Cardiac muscle cell (in vitro differentiated cells and primary cell): Measurements from ENCODE around the gene FAM53B. TPM values are rescaled to one million over a fixed set of nuclear protein-coding genes. Genes with fewer than 3 reads are reported as not detected.
A peak's percentile ranks its signal among the peaks of the same experiment; 100 is the strongest.

Experiments used
- DNase-seq, 2 donors: peaks; one replicate each; pipeline versions ENCODE4 v3.0.0 to v3.0.0-alpha.2; 2010 to 2017; ENCODE audit warnings: low read depth in 1 of 2, low spot score in 1 of 2
- H3K27ac ChIP-seq: fragments of 200-600 bp; sonication (generic); 2 replicates; pipeline ENCODE4 v1.5.1; 2016
- H3K27me3 ChIP-seq: fragments of 200-600 bp; sonication (generic); 2 replicates; pipeline ENCODE4 v1.6.0; 2016; ENCODE audit warnings: control low read depth
- H3K36me3 ChIP-seq: fragments of 200-600 bp; sonication (generic); 2 replicates; pipeline ENCODE4 v1.5.1; 2016; ENCODE audit warnings: control low read depth
- H3K4me1 ChIP-seq: fragments of 200-600 bp; sonication (generic); 2 replicates; pipeline ENCODE4 v1.8.1; 2017; ENCODE audit warnings: low read depth, mild to moderate bottlenecking, mixed run types
- H3K4me3 ChIP-seq: fragments of 200-600 bp; sonication (generic); 2 replicates; pipeline ENCODE4 v1.5.1; 2016; ENCODE audit warnings: mild to moderate bottlenecking
- H3K9me3 ChIP-seq: fragments of 200-600 bp; sonication (generic); 2 replicates; pipeline ENCODE4 v1.5.1; 2017; ENCODE audit warnings: low read depth, mild to moderate bottlenecking, control low read depth
- polyA plus RNA-seq: library from polyadenylated mRNA; unstranded; fragments of >200 nt; fragmentation: Nextera tagmentation; extraction: Ambion mirVana; gene quantifications from 2 replicates; pipeline ENCODE4 v1.2.1, GENCODE V29; 2016
- total RNA-seq: library from RNA; depleted of rRNA; stranded (reverse); fragments of >200 nt; gene quantifications from 2 replicates; pipeline ENCODE4 v1.2.3, GENCODE V29; 2016
- TF ChIP-seq, protein P1 (sequence below): IDR thresholded peaks from 2 replicates; pipeline ENCODE4 v1.5.1; 2012; ENCODE audit warnings: low read depth, mild to moderate bottlenecking, low read length

Gene FAM53B
- total and polyA plus RNA-seq, 2 experiments from 2014 or later = 10.2 to 34.8 TPM

DNA sequence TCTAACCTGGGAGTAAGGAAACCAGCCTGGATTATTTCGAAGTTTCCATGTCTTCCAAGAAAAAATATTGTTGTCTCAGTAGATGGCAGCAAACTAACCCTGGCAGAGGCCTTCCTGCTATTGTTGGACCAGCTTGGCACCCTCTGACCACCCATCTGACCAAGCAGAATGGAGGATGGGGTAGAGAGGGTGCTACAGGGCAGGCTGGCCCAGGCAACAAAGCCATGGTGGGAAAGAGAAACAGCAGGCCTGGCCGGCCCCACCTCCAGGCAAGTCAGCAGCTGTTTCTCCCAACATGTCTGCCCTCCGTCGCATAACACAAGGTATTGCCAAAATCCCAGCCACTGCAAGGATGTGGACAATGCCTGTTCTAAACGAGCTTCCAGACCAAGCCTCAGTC, 95.0 kb downstream of the FAM53B start:
- DNase-seq = no peak
- Histone ChIP-seq H3K27me3 (no peaks in the 10 kb centered on the region), H3K4me3 (no peak overlapping the region), H3K4me1 (peaks cover 17% of the 10 kb centered on the region), H3K9me3 (no peaks in the 10 kb centered on the region), H3K27ac (peak overlapping the region; percentile 67), H3K36me3 (no peaks in the 10 kb centered on the region)
- TF ChIP-seq, protein P1, sequence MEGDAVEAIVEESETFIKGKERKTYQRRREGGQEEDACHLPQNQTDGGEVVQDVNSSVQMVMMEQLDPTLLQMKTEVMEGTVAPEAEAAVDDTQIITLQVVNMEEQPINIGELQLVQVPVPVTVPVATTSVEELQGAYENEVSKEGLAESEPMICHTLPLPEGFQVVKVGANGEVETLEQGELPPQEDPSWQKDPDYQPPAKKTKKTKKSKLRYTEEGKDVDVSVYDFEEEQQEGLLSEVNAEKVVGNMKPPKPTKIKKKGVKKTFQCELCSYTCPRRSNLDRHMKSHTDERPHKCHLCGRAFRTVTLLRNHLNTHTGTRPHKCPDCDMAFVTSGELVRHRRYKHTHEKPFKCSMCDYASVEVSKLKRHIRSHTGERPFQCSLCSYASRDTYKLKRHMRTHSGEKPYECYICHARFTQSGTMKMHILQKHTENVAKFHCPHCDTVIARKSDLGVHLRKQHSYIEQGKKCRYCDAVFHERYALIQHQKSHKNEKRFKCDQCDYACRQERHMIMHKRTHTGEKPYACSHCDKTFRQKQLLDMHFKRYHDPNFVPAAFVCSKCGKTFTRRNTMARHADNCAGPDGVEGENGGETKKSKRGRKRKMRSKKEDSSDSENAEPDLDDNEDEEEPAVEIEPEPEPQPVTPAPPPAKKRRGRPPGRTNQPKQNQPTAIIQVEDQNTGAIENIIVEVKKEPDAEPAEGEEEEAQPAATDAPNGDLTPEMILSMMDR = no peak

DNA sequence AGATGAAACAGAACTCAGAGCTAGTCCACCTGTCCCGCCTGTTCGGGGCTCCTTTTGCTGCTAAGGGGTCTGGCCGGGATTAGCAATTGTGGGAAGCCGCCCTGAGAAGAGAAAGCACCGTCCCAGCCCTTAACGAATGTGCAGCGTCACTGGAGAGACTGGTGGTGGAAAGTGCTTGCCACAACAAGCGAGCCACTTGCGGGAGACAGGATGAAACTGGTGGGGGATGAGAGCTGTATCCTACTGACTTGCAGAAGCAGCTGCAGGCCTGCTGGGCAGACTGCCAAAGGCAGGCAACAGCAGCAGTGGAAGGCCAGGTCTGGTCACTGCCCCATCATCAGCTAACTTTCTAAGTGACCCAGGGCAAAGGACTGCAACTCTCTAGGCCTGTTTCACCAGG, 95.4 kb downstream of the FAM53B start:
- Histone ChIP-seq H3K4me3 (no peak overlapping the region), H3K27ac (peak overlapping the region; percentile 67), H3K9me3 (no peaks in the 10 kb centered on the region), H3K27me3 (no peaks in the 10 kb centered on the region), H3K36me3 (no peaks in the 10 kb centered on the region), H3K4me1 (peaks cover 17% of the 10 kb centered on the region)
- DNase-seq = peak; percentile 76 to 90
- TF ChIP-seq, protein P1 = no peak

DNA sequence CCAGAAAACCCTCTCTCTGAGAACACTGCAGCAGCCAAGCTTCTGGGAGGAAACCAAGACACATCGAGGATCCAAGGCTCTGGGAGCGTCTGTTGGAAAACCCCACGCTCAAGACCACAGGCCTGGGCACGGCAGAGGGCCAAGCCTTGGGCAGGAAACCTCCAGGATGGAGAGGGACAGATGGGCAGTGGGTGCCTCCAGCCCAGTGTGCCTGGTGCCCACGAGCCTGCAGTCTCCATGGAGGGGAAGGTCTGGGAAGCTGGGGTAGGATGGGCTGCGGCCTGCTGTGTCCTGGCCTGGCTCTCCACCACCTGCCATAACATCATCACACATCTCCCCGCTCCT, 96.1 kb downstream of the FAM53B start:
- peak overlapping the region; percentile 49 for H3K27ac ChIP-seq
- H3K4me1 ChIP-seq = peaks cover 17% of the 10 kb centered on the region

DNA sequence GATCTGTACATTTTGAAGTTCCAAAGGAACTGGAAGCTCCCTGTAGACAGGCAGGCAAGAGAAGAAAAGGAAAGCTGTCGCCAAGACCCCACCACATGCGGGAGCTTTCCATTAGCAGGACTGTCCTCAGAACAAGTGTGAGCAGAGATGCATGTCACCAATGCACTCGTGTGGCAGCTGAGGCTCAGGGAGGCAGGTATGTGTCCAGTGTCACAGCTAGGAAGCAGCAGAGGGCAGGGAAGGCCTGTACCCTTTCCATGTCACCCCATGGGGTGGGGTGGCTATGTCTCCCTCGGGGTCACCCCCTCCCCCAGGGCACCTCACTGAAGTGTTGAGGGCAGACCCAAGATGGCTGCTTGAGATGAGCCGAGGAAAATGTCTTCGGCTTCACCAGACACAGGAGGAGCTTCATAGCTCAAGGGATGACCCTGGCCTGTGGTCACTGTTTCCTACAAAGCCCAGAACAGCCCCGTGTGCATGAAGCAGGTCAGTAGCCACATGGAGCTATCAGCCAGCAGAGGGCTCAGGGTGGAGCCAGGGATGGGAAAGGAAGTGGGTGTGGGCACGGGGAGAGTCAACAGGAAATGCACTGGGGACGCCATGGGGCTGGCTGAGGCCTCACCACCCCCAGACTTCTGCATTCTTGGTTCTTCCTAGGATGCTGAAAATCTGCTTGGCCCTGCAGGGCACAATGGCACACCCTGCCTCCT, 96.6 kb downstream of the FAM53B start:
- H3K27ac ChIP-seq = no peak overlapping the region
- H3K36me3 ChIP-seq = no peaks in the 10 kb centered on the region
- no peak overlapping the region for H3K4me3 ChIP-seq
- TF ChIP-seq, protein P1 = peak; percentile 39
- H3K27me3 ChIP-seq = no peaks in the 10 kb centered on the region
- no peaks in the 10 kb centered on the region for H3K9me3 ChIP-seq
- peaks cover 17% of the 10 kb centered on the region for H3K4me1 ChIP-seq
- peak in 1 of 2 donors; percentile 52 for DNase-seq

More for the DNA sequence above, 96.1 kb downstream of the FAM53B start:
- H3K36me3 ChIP-seq = no peaks in the 10 kb centered on the region
- no peaks in the 10 kb centered on the region for H3K9me3 ChIP-seq
- H3K4me3 ChIP-seq = no peak overlapping the region
- H3K27me3 ChIP-seq = no peaks in the 10 kb centered on the region
- TF ChIP-seq, protein P1 = no peak
- no peak for DNase-seq

DNA sequence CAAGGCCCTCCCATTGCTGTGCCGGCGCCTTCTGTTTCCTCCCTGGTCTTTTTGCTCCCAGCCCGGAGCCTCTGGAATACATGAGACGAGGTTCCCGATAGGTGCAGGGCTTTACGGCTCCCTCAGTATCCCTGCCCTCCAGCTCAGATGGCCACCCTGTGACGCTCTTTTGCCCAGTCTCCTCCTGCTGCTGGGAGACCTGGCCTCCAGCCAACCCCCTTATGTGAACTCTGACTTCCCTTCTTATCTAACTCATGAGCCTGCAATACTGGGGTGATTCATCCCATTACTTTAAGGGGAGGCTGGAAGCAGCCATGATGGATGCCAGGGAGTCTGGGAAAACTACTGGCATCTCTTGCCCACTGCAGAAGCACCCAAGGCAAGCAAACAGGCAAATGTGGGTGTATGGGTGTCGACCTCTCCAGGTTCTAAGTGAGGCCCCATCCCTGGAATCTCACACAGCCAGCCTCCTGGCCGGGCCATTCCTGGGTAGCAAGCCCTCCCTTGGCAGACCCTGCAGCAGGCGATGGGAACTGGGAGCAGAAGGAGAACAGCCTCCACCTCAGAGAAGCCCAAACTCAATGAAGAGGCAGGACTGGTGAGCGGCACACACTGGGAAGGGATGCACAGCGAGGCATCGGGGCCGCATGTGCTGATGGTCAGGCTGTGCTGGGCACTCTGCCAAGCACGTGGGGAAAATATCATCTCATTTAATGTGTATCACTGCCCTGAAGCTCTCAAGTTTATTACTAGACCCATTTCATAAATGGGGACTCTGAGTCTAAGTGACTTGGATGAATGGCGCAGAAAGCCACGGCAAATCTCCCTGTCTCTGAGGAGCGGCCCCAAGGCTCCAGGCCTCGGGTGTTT, 97.5 kb downstream of the FAM53B start:
- H3K27ac ChIP-seq = no peak overlapping the region
- H3K27me3 ChIP-seq = no peaks in the 10 kb centered on the region
- no peaks in the 10 kb centered on the region for H3K36me3 ChIP-seq
- peak in 1 of 2 donors; percentile 93 for DNase-seq
- TF ChIP-seq, protein P1 = no peak
- no peaks in the 10 kb centered on the region for H3K9me3 ChIP-seq
- no peak overlapping the region for H3K4me3 ChIP-seq
- H3K4me1 ChIP-seq = peaks cover 14% of the 10 kb centered on the region
